Natural killer cell (primary cell): ENCODE data around the gene UNC5B. TPM values are rescaled to one million over a fixed set of nuclear protein-coding genes. Genes with fewer than 3 reads are reported as not detected.

ENCODE experiments used
- ATAC-seq, 3 donors: fragments of 150-1000 bp in 2 of 3; fragments of 200-7000 bp in 1 of 3; cut with Tn5 transposase; 1 replicate in 1 of 3; 2 replicates in 2 of 3; pipeline ENCODE4 v1.10.0; 2021; ENCODE audit warnings: mild to moderate bottlenecking in 2 of 3, moderate library complexity in 2 of 3
- DNase-seq, 2 donors: peaks; one replicate each; pipeline versions ENCODE4 v3.0.0 to v3.0.0-alpha.2; 2013 to 2021; ENCODE audit warnings: mixed read lengths in 1 of 2
- H3K27ac ChIP-seq: one replicate; pipeline ENCODE4 v1.5.1; 2013; ENCODE audit warnings: mild to moderate bottlenecking, low read length
- H3K27me3 ChIP-seq: one replicate; pipeline ENCODE4 v1.6.1; 2013; ENCODE audit warnings: low read length; ENCODE audit not compliant: control insufficient read depth, insufficient read depth
- H3K36me3 ChIP-seq: one replicate; pipeline ENCODE4 v1.6.1; 2013; ENCODE audit warnings: low read length; ENCODE audit not compliant: control insufficient read depth, insufficient read depth
- H3K4me1 ChIP-seq: one replicate; pipeline ENCODE4 v1.6.1; 2013; ENCODE audit warnings: low read length; ENCODE audit not compliant: control insufficient read depth, insufficient read depth
- H3K4me3 ChIP-seq: one replicate; pipeline ENCODE4 v1.5.1; 2013; ENCODE audit warnings: low read length
- H3K9me3 ChIP-seq: one replicate; pipeline ENCODE4 v1.6.1; 2013; ENCODE audit warnings: low read length; ENCODE audit not compliant: control insufficient read depth, insufficient read depth
- H3K27ac Mint-ChIP-seq, 2 donors: one replicate each; pipeline ENCODE4 v1.8.0; 2022; ENCODE audit warnings: mild to moderate bottlenecking in 2 of 2, mixed read lengths in 2 of 2, moderate library complexity in 1 of 2
- H3K27me3 Mint-ChIP-seq, 2 donors: one replicate each; pipeline ENCODE4 v1.8.0; 2022; ENCODE audit warnings: low read depth in 2 of 2, mixed read lengths in 2 of 2
- H3K36me3 Mint-ChIP-seq: one replicate; pipeline ENCODE4 v1.8.0; 2022; ENCODE audit warnings: mixed read lengths
- H3K4me1 Mint-ChIP-seq, 2 donors: one replicate each; pipeline ENCODE4 v1.8.0; 2022; ENCODE audit warnings: mixed read lengths in 2 of 2
- H3K4me3 Mint-ChIP-seq: one replicate; pipeline ENCODE4 v1.8.0; 2022; ENCODE audit warnings: mild to moderate bottlenecking, moderate library complexity, mixed read lengths
- H3K9me3 Mint-ChIP-seq, 2 donors: one replicate each; pipeline ENCODE4 v1.8.0; 2022; ENCODE audit warnings: mixed read lengths in 2 of 2
- CTCF ChIP-seq: fragments of 200-600 bp; IDR thresholded peaks from one replicate; pipeline ENCODE4 v1.8.0; 2022; ENCODE audit warnings: antibody characterized with exemption
- WGBS: methylation state at CpG from one replicate; pipeline ENCODE4 v1.1.7; 2013; ENCODE audit warnings: missing lambda C conversion rate; ENCODE audit not compliant: insufficient coverage; 5-methylcytosine and 5-hydroxymethylcytosine counted together
- intact Hi-C: fragments of 100-400 bp; cut with micrococcal nuclease; formaldehyde crosslinking; loops from one replicate; pipeline ENCODE4 v1.14.2; 2022
- total RNA-seq, 4 donors: library from RNA; stranded (reverse); fragments of 120-200 nt in 1 of 4; gene quantifications; one replicate each; pipeline versions ENCODE4 v1.2.3 to v1.2.4, GENCODE V29; 2013 to 2022

The UNC5B gene
- total RNA-seq, 3 donors from 2014 or later (not counting 1 experiment from before 2014, with no cell fraction given), result 0.09 to 0.65 (median 0.09) TPM

DNA sequence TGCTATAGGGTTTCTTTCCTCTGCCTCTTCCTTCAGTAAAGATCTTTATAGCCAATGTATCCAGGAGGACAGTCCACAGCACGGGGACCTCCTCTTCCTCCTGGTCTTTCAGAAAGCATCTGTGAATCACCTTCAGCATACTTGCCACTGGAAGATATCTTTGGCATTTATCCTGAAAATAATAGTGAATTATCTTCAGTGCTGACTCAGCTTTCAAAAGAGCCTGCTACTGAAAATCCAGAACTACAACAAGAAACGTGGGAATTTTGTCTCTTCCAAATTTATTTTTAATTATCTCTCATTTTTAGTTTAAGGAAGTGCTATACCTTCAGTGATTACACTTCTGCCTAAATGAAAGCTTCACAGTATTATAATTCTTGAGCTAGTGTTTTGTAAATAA, 7.6 kb upstream of the UNC5B start:
- H3K27me3 ChIP-seq, result peaks cover 3% of the 10 kb centered on the region
- no peak overlapping the region for H3K27ac ChIP-seq
- 70% methylated on average over 1 of the region's 2 CpGs for WGBS
- no peak for TF ChIP-seq CTCF
- intact Hi-C loops, result no loop called here
- Mint-ChIP-seq H3K4me3 (no peak overlapping the region), H3K27ac (no peak overlapping the region), H3K9me3 (no peaks in the 10 kb centered on the region), H3K4me1 (no peaks in the 10 kb centered on the region), H3K36me3 (no peaks in the 10 kb centered on the region), H3K27me3 (peaks cover 26 to 54% of the 10 kb centered on the region in 2 donors)
- ATAC-seq (no peak), DNase-seq (no peak)
- peaks cover 2% of the 10 kb centered on the region for H3K4me1 ChIP-seq
- no peaks in the 10 kb centered on the region for H3K9me3 ChIP-seq
- H3K36me3 ChIP-seq, result no peaks in the 10 kb centered on the region
- no peak overlapping the region for H3K4me3 ChIP-seq

DNA sequence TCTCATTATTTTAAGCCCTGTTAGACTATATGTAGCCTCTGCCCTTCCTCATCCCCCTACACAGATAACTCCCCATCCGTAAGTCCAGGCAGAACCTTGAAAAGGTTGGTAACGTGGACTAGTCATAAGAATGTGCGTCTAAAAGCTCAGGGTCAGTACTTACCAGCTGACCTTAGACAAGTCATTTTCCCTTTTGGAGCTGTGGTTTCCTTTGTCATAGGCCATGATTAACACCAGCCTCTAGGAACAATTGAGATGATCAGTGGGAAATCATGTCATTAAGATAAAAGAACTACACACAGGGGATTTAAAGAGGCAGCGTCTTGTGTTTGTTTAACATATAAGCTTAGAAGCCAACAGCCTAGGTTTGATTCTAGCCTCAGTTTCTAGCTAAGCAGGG, 6.9 kb upstream of the UNC5B start:
- ATAC-seq (no peak), DNase-seq (no peak)
- Mint-ChIP-seq H3K27me3 (peaks cover 30 to 61% of the 10 kb centered on the region in 2 donors), H3K9me3 (no peaks in the 10 kb centered on the region), H3K36me3 (no peaks in the 10 kb centered on the region), H3K27ac (no peak overlapping the region), H3K4me3 (no peak overlapping the region), H3K4me1 (no peaks in the 10 kb centered on the region)
- Histone ChIP-seq H3K4me3 (no peak overlapping the region), H3K4me1 (peaks cover 2% of the 10 kb centered on the region), H3K36me3 (no peaks in the 10 kb centered on the region), H3K27me3 (peaks cover 10% of the 10 kb centered on the region), H3K9me3 (no peaks in the 10 kb centered on the region), H3K27ac (no peak overlapping the region)
- WGBS, result 85% methylated on average over 4 of the region's 4 CpGs
- intact Hi-C loops, result no loop called here
- no peak for TF ChIP-seq CTCF

DNA sequence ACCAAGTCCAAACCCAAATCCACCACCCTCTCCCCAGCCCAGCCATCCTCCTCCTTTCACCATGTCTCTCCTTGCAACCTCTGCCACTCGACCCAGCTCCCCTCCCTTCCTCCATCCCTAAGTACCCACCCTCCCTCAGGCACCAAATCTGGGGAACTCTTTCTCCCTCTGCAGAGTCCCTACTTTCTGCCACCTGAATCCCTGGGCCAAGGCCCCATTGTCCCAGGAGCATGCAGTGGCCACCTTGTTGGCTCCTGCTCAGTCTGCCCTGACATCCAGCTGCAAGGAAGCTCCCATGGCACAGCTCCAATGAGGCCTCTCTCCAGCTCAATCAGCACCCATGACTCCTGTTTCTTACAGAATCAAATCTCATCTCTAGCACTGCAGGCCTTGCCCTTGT, 5.5 kb upstream of the UNC5B start:
- H3K4me3 ChIP-seq, result no peak overlapping the region
- no peaks in the 10 kb centered on the region for H3K9me3 ChIP-seq
- H3K36me3 ChIP-seq, result no peaks in the 10 kb centered on the region
- ATAC-seq (no peak), DNase-seq (no peak)
- Mint-ChIP-seq H3K27ac (no peak overlapping the region), H3K9me3 (no peaks in the 10 kb centered on the region), H3K36me3 (no peaks in the 10 kb centered on the region), H3K4me3 (no peak overlapping the region), H3K27me3 (peaks cover 42 to 75% of the 10 kb centered on the region in 2 donors), H3K4me1 (no peaks in the 10 kb centered on the region)
- WGBS, result 66% methylated on average over 1 of the region's 1 CpG
- peaks cover 20% of the 10 kb centered on the region for H3K27me3 ChIP-seq
- peaks cover 2% of the 10 kb centered on the region for H3K4me1 ChIP-seq
- intact Hi-C loops, result no loop called here
- no peak for TF ChIP-seq CTCF
- H3K27ac ChIP-seq, result no peak overlapping the region

DNA sequence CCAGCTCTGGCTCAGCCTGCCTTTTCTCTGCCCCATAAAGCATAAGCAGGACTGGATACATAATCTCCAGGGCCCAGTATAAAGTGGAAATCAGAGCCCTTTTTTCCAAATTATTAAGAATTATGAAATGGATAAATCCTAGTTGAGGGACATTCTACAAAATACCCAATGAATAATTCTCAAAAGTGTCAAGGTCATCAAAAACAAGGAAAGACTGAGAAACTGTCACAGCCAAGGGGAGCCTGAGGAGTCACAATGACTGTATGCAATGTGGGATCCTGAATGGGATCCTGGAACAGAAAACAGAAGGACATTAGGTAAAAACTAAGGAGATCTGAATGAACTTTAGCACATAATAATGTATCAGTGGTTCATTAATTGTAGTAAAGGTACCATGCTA, 4.8 kb upstream of the UNC5B start:
- Histone ChIP-seq H3K36me3 (no peaks in the 10 kb centered on the region), H3K4me3 (no peak overlapping the region), H3K9me3 (no peaks in the 10 kb centered on the region), H3K27ac (no peak overlapping the region), H3K27me3 (peaks cover 22% of the 10 kb centered on the region), H3K4me1 (peaks cover 6% of the 10 kb centered on the region)
- H3K36me3 Mint-ChIP-seq, result no peaks in the 10 kb centered on the region
- H3K9me3 Mint-ChIP-seq, result no peaks in the 10 kb centered on the region
- ATAC-seq (no peak), DNase-seq (no peak)
- no peak overlapping the region for H3K4me3 Mint-ChIP-seq
- intact Hi-C loops, result no loop called here
- TF ChIP-seq CTCF, result no peak
- H3K4me1 Mint-ChIP-seq, result no peaks in the 10 kb centered on the region
- no peak overlapping the region for H3K27ac Mint-ChIP-seq
- H3K27me3 Mint-ChIP-seq, result peaks cover 44 to 77% of the 10 kb centered on the region in 2 donors
